ENCODE measurements around the gene KCNIP3.

Gene KCNIP3

GRCh38 chr2:95309599-95309998, 12.5 kb downstream of the KCNIP3 start:
- no peak overlapping the region for H4K5ac ChIP-seq (ENCODE audit: low read length)
- H2BK120ac ChIP-seq (ENCODE audit: low read depth, low read length) = no peak overlapping the region
- no peak overlapping the region for H3K18ac ChIP-seq (ENCODE audit: low read length)
- no peak overlapping the region for H2BK5ac ChIP-seq (ENCODE audit: low read length)
- no peaks in the 10 kb centered on the region for H3K36me3 ChIP-seq (ENCODE audit: control insufficient read depth, insufficient read depth, low read length)
- no peak overlapping the region for H2BK15ac ChIP-seq (replicated peaks; ENCODE audit: low read depth)
- no peaks in the 10 kb centered on the region for H3K4me1 ChIP-seq (ENCODE audit: control insufficient read depth, low read depth, low read length)
- no peak overlapping the region for H3K4me3 ChIP-seq (ENCODE audit: low read length)
- H3K56ac ChIP-seq (ENCODE audit: low read length) = no peak overlapping the region
- no peak overlapping the region for H3K23ac ChIP-seq (ENCODE audit: low read length)
- no peak overlapping the region for H3K4me2 ChIP-seq (ENCODE audit: low read length)
- H3K79me2 ChIP-seq (ENCODE audit: control insufficient read depth, insufficient read depth, low read length) = no peaks in the 10 kb centered on the region
- H3K9ac ChIP-seq (ENCODE audit: low read length) = no peak overlapping the region
- no peak overlapping the region for H2AK5ac ChIP-seq (ENCODE audit: low read length)
- no peak overlapping the region for H4K8ac ChIP-seq (ENCODE audit: low read depth, low read length)
- H3K4ac ChIP-seq (ENCODE audit: low read depth, low read length) = no peak overlapping the region
- no peak for DNase-seq
- no CpG with 5 or more reads among the region's 8 CpGs for whole genome bisulfite sequencing (ENCODE audit: extremely low coverage, insufficient coverage, low lambda C conversion rate)
- H3K79me1 ChIP-seq (ENCODE audit: low read length) = no peaks in the 10 kb centered on the region
- H3K27me3 ChIP-seq (ENCODE audit: insufficient read depth, low read length, poor library complexity) = no peaks in the 10 kb centered on the region
- H3K27ac ChIP-seq (ENCODE audit: low read depth, low read length) = no peak overlapping the region

GRCh38 chr2:95310216-95310615, 13.1 kb downstream of the KCNIP3 start:
- Histone ChIP-seq H3K4me1 (ENCODE audit: control insufficient read depth, low read depth, low read length) (no peaks in the 10 kb centered on the region), H3K4me3 (ENCODE audit: low read length) (no peak overlapping the region), H3K4me2 (ENCODE audit: low read length) (no peak overlapping the region), H2BK15ac (replicated peaks; ENCODE audit: low read depth) (no peak overlapping the region), H3K79me2 (ENCODE audit: control insufficient read depth, insufficient read depth, low read length) (no peaks in the 10 kb centered on the region), H4K5ac (ENCODE audit: low read length) (no peak overlapping the region), H3K56ac (ENCODE audit: low read length) (no peak overlapping the region), H3K79me1 (ENCODE audit: low read length) (no peaks in the 10 kb centered on the region), H3K36me3 (ENCODE audit: control insufficient read depth, insufficient read depth, low read length) (no peaks in the 10 kb centered on the region), H3K18ac (ENCODE audit: low read length) (no peak overlapping the region), H3K23ac (ENCODE audit: low read length) (no peak overlapping the region), H3K9ac (ENCODE audit: low read length) (no peak overlapping the region), H2BK5ac (ENCODE audit: low read length) (no peak overlapping the region), H2AK5ac (ENCODE audit: low read length) (no peak overlapping the region), H3K27ac (ENCODE audit: low read depth, low read length) (no peak overlapping the region), H3K27me3 (ENCODE audit: insufficient read depth, low read length, poor library complexity) (no peaks in the 10 kb centered on the region), H2BK120ac (ENCODE audit: low read depth, low read length) (no peak overlapping the region), H4K8ac (ENCODE audit: low read depth, low read length) (no peak overlapping the region), H3K4ac (ENCODE audit: low read depth, low read length) (no peak overlapping the region)
- no peak for DNase-seq
- no CpG with 5 or more reads among the region's 8 CpGs for WGBS (ENCODE audit: extremely low coverage, insufficient coverage, low lambda C conversion rate)

- Histone ChIP-seq H3K4me2 (ENCODE audit: low read length) (no peak overlapping the region), H2BK15ac (replicated peaks; ENCODE audit: low read depth) (no peak overlapping the region), H3K18ac (ENCODE audit: low read length) (no peak overlapping the region), H3K79me2 (ENCODE audit: control insufficient read depth, insufficient read depth, low read length) (no peaks in the 10 kb centered on the region), H4K8ac (ENCODE audit: low read depth, low read length) (no peak overlapping the region), H3K27me3 (ENCODE audit: insufficient read depth, low read length, poor library complexity) (no peaks in the 10 kb centered on the region), H3K27ac (ENCODE audit: low read depth, low read length) (no peak overlapping the region), H3K9ac (ENCODE audit: low read length) (no peak overlapping the region), H3K4me1 (ENCODE audit: control insufficient read depth, low read depth, low read length) (no peaks in the 10 kb centered on the region), H3K23ac (ENCODE audit: low read length) (no peak overlapping the region), H2AK5ac (ENCODE audit: low read length) (no peak overlapping the region), H4K5ac (ENCODE audit: low read length) (no peak overlapping the region), H3K79me1 (ENCODE audit: low read length) (no peaks in the 10 kb centered on the region), H3K4ac (ENCODE audit: low read depth, low read length) (no peak overlapping the region), H2BK5ac (ENCODE audit: low read length) (no peak overlapping the region), H3K36me3 (ENCODE audit: control insufficient read depth, insufficient read depth, low read length) (no peaks in the 10 kb centered on the region), H3K4me3 (ENCODE audit: low read length) (no peak overlapping the region), H3K56ac (ENCODE audit: low read length) (no peak overlapping the region), H2BK120ac (ENCODE audit: low read depth, low read length) (no peak overlapping the region)
- no peak for DNase-seq
- WGBS (ENCODE audit: extremely low coverage, insufficient coverage, low lambda C conversion rate) = no CpG with 5 or more reads among the region's 4 CpGs
These were observed 13.5 kb downstream of the KCNIP3 start for GRCh38 chr2:95310651-95311050.

- H4K5ac ChIP-seq (ENCODE audit: low read length) = no peak overlapping the region
- H3K4ac ChIP-seq (ENCODE audit: low read depth, low read length) = no peak overlapping the region
- no peaks in the 10 kb centered on the region for H3K36me3 ChIP-seq (ENCODE audit: control insufficient read depth, insufficient read depth, low read length)
- H3K23ac ChIP-seq (ENCODE audit: low read length) = no peak overlapping the region
- H3K79me1 ChIP-seq (ENCODE audit: low read length) = no peaks in the 10 kb centered on the region
- H2BK15ac ChIP-seq (replicated peaks; ENCODE audit: low read depth) = no peak overlapping the region
- no peak overlapping the region for H4K8ac ChIP-seq (ENCODE audit: low read depth, low read length)
- no peak for DNase-seq
- H3K79me2 ChIP-seq (ENCODE audit: control insufficient read depth, insufficient read depth, low read length) = no peaks in the 10 kb centered on the region
- no peak overlapping the region for H3K4me3 ChIP-seq (ENCODE audit: low read length)
- no peak overlapping the region for H3K9ac ChIP-seq (ENCODE audit: low read length)
- no peaks in the 10 kb centered on the region for H3K4me1 ChIP-seq (ENCODE audit: control insufficient read depth, low read depth, low read length)
- no peak overlapping the region for H3K27ac ChIP-seq (ENCODE audit: low read depth, low read length)
- WGBS (ENCODE audit: extremely low coverage, insufficient coverage, low lambda C conversion rate) = no CpG with 5 or more reads among the region's 26 CpGs
- H3K27me3 ChIP-seq (ENCODE audit: insufficient read depth, low read length, poor library complexity) = no peaks in the 10 kb centered on the region
- no peak overlapping the region for H2BK5ac ChIP-seq (ENCODE audit: low read length)
- no peak overlapping the region for H3K18ac ChIP-seq (ENCODE audit: low read length)
- H2AK5ac ChIP-seq (ENCODE audit: low read length) = no peak overlapping the region
- no peak overlapping the region for H3K4me2 ChIP-seq (ENCODE audit: low read length)
- H2BK120ac ChIP-seq (ENCODE audit: low read depth, low read length) = no peak overlapping the region
- H3K56ac ChIP-seq (ENCODE audit: low read length) = no peak overlapping the region
These were observed 14.8 kb downstream of the KCNIP3 start for GRCh38 chr2:95311815-95312542.

- H2BK15ac ChIP-seq (replicated peaks; ENCODE audit: low read depth) = no peak overlapping the region
- no peaks in the 10 kb centered on the region for H3K36me3 ChIP-seq (ENCODE audit: control insufficient read depth, insufficient read depth, low read length)
- H3K9ac ChIP-seq (ENCODE audit: low read length) = no peak overlapping the region
- H3K23ac ChIP-seq (ENCODE audit: low read length) = no peak overlapping the region
- H2AK5ac ChIP-seq (ENCODE audit: low read length) = no peak overlapping the region
- H3K4me3 ChIP-seq (ENCODE audit: low read length) = no peak overlapping the region
- DNase-seq = no peak
- no peak overlapping the region for H3K27ac ChIP-seq (ENCODE audit: low read depth, low read length)
- no peak overlapping the region for H4K8ac ChIP-seq (ENCODE audit: low read depth, low read length)
- no peak overlapping the region for H3K18ac ChIP-seq (ENCODE audit: low read length)
- H4K5ac ChIP-seq (ENCODE audit: low read length) = no peak overlapping the region
- H3K4me2 ChIP-seq (ENCODE audit: low read length) = no peak overlapping the region
- H3K27me3 ChIP-seq (ENCODE audit: insufficient read depth, low read length, poor library complexity) = no peaks in the 10 kb centered on the region
- H3K56ac ChIP-seq (ENCODE audit: low read length) = no peak overlapping the region
- no peaks in the 10 kb centered on the region for H3K79me1 ChIP-seq (ENCODE audit: low read length)
- no peaks in the 10 kb centered on the region for H3K4me1 ChIP-seq (ENCODE audit: control insufficient read depth, low read depth, low read length)
- H3K4ac ChIP-seq (ENCODE audit: low read depth, low read length) = no peak overlapping the region
- WGBS (ENCODE audit: extremely low coverage, insufficient coverage, low lambda C conversion rate) = no CpG with 5 or more reads among the region's 24 CpGs
- H3K79me2 ChIP-seq (ENCODE audit: control insufficient read depth, insufficient read depth, low read length) = no peaks in the 10 kb centered on the region
- H2BK120ac ChIP-seq (ENCODE audit: low read depth, low read length) = no peak overlapping the region
- no peak overlapping the region for H2BK5ac ChIP-seq (ENCODE audit: low read length)
These were observed 15.5 kb downstream of the KCNIP3 start for GRCh38 chr2:95312543-95313201.
